GOT3 (cell line): ENCODE measurements around the gene NOL12.

Source experiments
- DNase-seq: peaks from one replicate; lab custom pipeline; 2025; ENCODE audit warnings: mixed read lengths; lab: John Stamatoyannopoulos, UW

NOL12 gene

DNA sequence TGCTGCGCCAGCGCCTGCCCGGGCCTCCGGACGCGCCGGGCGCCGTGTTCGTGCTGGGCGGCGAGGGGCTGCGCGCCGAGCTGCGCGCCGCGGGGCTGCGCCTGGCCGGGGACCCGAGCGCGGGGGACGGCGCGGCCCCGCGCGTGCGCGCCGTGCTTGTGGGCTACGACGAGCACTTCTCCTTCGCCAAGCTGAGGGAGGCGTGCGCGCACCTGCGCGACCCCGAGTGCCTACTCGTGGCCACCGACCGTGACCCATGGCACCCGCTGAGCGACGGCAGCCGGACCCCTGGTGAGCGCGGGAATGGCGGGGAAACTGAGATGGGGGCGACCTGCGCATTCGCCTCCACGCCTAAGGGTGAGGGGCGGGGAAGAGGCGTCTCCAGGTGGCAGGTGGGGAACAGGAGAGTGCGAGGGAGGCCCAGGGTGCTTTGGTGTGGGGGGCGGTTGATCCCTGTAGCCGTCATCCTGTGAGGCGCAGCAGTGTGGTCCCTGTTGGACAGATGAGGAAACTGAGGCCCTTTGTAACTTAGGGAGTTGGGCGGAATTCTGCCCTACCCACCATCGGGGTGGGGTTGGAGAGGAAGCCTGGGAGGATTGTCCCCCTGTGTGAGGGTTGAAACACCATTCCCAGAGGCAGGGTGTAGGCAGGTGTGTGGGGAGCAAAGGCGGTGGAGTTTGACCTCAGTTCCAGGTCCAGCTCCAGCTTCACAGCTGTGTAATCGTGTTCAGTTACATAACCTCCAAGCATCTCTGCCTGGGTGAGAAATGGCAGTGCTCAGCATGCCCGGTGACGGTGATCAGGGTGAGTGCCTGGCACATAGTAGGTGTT lies 26.9 kb upstream of the NOL12 start:
- DNase-seq = no peak

DNA sequence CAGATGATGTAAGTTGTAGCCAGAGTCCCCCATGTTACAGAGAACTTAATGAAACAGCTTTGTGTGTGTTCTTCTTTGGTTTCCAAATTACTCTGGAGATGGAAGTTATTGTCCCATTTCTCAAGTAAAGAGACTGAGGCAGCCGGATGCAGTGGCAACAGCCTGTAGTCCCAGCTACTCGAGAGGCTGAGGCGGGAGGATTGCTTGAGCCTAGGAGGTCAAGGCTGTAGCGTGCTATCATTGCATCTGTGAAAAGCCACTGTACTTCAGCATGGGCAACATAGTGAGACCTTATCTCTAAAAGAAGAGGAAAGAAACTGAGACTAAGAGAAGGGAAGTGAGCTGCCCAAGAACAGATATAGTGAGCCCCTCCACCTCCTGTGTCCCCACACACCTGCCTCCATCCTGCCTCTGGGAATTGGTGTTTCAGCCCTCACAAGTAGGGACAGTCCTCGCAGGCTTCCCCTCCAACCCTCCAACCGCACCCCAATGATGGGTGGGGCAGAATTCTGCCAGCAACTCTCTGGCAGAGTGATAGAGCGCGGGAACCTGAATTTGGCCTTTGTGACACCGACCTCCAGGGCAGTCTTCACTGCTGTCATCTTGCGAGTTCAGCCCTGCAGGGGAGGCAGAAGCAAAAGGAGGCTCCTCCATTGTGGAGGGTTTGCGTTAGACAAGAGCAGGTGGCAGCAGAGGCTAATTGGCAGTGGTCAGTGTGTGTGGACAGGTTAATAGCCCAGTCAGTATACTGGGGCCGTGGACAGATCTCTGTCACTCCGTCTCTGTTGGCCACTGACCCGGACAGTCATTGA lies 26.0 kb upstream of the NOL12 start:
- no peak for DNase-seq

DNA sequence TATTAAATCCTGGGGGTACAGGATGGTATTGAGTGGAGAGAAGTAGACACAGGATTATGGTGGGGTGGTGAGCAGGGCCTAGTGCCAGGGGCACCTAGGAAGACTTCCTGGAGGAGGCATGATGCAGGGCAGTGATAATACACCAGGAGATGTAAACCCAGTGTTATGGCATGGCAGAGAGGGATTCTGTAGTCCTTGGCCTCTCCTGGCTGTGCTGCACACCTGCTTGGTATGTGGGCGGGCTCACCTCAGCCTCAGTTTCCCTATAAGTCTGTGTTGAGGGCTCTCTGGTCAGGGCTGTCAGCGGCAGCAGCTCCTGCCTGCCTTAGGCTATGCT lies 25.5 kb upstream of the NOL12 start:
- DNase-seq = no peak

DNA sequence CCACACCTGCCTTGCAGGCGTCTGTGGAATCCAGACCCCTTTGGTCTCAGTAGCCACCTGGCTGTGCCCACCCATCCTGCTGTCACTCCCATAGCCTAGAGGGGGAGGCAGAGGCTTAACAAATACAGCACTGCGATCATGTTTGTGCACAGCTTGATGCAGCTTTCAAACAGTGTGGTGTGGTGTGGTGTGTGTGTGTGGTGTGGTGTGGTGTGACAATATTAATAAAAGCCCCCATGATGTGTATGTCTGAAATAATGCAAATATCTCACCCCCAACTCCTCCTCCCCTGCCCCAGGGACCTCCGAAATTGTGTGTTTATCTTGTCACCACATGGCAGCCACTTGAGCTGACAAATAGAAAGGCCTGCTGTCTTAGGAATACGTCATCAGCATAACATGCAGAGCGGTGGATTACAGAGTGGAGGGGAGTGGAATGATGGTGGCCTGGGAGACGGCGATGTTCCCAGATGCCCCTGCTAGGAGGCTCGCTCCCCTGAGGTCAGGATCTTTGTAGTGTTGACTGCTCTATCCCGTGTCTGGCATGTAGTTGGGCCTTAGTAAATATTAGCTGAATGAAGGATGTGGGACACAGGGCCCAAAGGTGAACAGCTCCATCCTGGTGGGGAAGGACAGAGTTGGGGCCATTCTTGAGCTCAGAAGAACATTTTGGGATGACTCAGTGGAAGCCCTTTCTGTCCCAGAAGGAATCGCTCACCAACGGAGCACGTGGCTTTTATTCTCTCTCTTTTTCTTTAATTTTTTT lies 24.8 kb upstream of the NOL12 start:
- no peak for DNase-seq

DNA sequence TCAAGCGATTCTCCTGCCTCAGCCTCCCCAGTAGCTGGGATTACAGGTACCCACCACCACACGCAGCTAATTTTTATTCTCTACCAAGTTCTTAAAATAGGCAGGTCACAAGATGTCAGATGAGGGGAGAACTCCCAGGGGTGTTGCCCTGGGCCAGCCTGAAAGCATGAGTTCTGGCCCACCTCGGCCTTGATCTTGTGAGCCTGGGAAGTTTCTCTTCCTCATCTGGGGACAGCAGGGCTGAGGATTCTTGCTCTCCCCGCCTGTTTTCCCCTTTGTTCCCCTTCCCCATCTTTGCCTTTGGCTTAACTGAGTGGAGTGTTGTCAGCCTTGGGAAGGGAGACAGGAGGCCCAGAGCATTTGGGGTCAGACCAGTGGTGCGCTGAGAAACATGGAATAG lies 24.1 kb upstream of the NOL12 start:
- no peak for DNase-seq

DNA sequence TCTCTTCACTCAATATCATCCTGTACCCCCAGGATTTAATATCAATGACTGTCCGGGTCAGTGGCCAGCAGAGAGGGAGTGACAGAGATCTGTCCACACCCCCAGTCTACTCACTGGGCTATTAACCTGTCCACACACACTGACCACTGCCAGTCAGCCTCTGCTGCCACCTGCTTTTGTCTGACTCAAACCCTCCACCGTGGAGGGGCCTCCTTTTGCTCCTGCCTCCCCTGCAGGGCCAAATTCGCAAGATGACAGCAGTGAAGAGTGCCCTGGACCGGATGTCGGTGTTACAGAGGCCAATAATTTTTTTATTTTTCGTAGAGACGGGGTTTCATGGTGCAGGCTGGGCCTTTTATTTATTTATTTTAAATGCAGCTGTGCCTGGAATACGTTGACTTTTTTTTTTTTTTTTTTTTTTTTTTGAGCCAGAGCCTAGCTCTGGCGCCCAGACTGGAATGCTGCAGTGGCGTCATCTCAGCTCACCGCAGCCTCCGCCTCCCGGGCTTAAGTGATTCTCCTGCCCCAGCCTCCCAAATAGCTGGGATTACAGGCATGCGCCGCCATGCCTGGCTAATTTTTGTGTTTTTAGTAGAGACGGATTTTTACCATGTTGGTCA lies 22.5 kb upstream of the NOL12 start:
- DNase-seq = no peak

DNA sequence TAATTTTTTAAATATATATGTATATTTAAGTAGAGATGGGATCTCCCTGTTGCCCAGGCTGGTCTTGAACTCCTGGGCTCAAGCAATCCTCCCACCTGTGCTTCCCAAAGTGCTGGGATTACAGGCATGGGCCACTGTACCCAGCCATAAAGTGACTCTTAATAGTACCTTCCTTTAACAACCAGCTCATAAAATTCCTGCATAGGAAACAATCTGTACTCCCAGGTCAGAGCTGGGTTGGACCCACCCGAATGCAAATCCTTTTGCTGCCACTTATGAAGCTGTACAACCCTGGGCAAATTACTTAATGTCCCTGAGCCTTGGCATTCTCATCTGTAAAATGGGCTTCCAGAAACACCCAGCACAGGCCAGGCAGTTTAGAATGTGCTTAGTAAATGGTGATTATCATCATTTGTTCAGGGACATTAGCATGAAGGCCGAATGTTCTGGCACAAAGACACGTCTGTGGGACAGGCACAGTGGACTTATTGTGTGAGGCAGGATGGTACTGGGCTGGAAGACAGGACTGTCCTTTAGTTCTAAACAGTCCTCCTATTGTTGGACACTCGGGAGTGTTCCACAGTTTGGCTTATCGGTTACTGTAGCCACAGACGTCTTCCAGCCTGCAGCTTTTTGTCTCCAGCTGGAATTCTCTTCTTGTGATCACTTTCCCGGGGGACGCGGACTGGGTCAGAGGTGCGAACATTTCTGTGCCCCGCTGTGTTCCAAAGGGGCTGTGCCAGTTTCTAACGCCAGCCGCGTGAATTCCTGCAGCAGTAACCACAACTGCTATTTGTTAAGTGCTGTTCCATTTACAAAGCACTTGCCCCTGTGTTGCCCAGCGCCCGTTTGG lies 21.7 kb upstream of the NOL12 start:
- no peak for DNase-seq

DNA sequence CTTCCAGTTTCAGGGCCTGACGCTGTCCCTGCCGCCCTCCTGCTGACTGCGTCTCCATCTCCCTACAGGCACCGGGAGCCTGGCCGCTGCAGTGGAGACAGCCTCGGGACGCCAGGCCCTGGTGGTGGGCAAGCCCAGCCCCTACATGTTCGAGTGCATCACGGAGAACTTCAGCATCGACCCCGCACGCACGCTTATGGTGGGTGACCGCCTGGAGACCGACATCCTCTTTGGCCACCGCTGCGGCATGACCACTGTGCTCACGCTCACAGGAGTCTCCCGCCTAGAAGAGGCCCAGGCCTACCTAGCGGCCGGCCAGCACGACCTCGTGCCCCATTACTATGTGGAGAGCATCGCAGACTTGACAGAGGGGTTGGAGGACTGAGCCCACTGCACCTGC lies 20.7 kb upstream of the NOL12 start:
- no peak for DNase-seq

DNA sequence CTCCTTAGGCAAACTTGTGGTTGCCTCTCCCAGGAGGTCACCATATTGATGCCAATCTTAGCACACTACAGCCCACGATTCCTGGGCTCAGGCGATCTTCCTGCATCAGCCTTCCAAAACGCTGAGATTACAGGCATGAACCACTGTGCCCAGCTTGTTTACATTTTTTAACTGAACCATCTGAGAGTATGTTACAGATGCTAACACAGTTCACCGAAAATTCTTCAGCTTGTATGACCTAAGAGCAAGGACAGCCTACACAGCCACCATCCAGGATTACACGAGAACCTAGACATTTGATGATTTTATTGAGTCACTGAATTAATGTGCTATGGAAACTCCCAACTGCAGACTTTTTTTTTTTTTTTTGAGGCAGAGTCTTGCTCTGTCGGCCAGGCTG lies 16.6 kb upstream of the NOL12 start:
- no peak for DNase-seq

DNA sequence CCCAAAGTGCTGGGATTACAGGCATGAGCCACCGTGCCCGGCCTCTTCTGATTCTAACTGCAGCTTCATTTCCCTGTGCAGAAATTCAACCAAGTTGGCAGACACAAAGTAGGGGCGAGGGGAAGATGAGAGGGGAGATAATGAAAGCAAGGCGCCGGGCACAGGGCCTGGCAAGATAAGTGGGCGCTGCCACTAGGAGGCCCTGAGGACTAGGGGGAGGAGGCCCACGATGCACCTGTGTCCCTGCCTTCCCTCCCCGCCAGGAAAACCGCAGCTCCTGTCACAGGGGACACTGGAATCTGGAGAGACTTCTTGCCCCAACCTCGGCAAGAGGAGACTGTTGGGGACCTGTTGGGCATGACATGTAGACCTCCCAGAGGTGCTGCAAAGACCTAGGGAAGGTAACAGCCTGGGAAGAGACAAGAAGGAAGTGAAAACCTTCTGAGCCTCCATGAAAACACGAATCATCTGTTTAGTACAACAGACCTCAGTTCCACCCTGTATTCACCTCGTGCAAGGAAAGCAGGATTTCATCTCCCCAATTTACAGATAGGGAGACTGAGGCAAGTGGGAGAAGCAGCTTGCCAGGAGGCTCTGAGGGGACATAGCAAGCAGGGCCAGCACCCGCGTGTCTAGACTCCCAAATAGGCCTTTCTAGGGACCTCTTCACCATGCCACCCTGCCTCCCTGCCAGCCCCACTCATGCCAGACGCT lies 13.8 kb upstream of the NOL12 start:
- DNase-seq = no peak

DNA sequence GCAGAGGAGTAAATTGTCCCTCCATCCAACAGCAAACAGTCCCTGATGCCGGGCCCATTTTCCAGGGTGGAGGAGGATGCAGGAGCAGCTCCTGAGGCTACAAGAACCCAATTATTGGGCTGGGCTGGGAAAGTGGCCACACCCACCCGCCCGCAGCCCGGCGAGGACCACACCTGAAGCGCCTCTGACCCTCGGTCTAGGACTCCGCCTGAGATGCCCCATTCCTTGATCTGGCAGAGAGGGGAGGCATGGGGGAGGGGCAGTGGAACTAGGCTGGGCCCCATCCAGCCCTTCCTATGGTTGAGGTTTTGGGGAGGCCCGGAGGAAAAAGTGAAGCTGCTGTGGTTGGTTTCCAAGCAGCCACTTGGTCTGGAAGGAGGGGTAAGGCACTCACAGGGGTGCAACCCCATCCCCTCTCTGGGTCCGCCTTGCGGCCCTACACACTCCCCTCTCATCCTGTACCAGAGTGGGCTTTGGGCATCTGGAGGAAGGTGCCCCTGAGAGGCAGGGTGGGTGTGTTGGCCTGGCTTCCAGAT lies 13.2 kb upstream of the NOL12 start:
- no peak for DNase-seq

DNA sequence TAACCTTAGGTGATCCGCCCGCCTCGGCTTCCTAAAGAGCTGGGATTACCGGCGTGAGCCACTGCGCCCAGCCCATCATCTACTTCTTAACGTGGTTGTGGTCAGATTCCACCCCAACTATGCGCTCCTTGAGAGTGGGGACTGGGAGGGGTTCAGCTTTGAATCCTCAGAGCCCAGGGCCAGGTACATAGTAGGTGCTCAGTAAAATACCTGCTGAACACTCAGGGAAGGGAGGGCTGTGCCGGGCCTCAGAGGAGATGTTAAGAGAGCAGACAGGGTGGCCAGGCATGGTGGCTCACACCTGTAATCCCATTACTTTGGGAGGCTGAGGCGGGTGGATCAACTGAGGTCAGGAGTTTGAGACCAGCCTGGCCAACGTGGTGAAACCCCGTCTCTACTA lies 11.9 kb upstream of the NOL12 start:
- no peak for DNase-seq

DNA sequence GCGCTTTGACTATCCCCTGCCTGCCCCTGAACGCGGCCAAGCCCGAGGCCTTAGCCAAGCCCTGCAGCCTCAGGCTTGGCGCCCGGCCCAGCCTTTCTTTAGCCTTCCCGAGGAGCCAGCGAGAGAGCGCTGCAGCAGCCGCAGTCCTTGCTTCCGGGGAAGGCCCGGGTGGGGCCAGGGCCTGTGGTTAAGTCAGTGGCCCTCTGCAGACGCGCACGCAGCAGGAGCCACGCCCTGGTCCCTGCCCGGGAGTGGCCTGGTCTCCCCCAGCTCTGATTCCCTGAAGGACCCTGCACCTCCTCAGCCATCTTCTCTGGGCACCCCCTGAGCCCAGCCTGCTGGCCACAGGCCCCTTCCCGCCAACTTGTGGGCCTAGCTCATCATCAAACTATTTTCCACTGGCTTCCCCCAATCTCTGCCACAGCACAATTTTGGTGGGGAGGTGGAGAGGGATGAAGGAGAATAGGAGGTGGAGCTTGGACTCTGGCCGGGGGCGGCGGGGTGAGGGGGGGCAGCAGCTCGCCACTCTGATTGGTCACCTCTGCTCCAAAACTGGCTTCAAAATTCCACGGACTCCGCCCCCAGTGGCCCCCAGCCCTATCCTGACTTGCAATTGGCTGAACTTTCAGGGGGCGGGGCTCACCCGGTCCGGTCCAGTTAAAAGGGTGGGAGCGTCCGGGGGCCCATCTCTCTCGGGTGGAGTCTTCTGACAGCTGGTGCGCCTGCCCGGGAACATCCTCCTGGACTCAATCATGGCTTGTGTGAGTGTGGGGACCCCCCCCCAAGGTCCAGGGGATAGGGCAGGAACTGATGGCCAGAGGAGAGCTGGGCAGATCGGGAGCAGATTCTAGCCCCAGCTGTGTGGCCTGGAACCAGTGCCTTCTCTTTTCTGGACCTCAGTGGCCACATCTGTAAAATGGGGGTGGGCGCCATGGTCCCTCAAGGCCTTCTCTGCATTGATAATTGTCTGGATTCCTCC lies 10.9 kb upstream of the NOL12 start, which contains the start of gene LGALS1:
Gene LGALS1, plus strand, starts transcription at position 686 of the 979 bp plus-strand sequence. Its CDS starts 67 bp downstream, at position 753.
- peak; percentile 97 for DNase-seq

DNA sequence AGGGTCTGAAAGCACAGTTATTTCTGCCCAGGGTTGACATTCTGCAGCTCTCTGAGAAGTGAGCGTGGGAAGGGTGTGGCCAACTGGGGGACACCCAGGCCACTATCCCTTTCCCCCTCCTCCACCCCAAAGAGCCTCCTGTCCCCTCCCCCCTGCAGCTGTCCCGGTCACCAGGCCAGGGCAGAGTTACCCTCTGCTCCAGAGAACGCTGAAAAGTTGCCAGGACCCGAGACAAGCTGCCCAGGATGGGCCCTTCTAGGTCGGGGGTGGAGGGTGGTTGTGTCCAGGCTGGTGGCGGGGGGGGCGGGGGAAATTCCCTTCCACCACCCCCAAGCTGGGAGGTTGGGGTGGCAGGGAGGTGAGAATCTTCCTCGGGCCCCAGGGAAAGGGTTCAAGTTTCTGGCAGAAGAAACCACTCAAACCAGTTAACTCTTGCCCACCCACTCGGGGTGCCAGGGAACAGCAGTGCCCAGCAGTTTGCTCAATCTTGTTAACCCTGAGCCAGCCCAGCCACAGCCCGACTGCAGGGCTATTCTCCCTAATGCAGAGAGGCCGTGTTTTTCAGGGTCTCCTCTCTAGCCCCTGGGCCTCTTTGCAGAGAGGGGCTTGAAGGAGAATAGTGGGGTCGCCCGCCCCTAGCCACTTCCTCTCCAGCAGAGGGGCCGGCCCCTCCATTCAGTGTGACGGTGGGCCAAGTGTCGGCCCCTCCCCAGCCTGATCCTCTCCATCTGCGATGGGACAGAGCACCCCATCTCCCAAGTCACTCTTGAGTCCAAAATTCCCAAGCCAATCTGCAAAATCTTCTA lies 10.0 kb upstream of the NOL12 start:
- DNase-seq = no peak

DNA sequence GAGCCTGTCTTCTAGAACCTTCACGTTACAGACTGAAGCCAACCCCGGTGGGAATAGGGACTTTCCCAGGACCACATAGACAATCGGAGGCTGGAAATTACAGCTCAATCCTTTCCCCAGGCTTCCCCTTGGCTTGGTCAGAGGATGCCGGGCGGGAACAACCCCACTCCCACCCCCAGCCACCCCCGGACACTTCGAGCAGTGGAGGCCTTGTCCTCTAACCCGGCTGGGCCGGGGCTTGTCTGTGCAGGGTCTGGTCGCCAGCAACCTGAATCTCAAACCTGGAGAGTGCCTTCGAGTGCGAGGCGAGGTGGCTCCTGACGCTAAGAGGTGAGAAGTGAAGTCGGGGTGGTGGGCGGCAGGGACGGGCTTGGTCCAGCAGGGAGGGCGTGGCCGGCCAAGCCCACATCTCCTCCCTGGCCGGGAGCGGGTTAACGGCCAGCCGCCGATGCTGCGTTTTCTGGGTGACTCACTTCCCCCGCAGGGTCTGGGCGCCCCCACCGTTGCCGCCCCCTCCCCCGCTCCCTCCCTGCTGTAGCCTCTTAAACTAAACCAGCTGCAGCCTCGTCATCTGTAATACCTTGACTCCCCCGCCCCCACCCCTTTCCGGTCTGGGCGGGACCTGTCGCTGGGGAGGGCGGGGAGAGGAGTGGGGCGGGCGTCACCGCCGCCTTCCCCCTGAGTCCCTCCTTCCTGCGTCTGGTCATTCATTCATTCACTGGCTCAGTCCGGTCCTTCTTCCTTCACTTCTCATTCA lies 9.2 kb upstream of the NOL12 start:
- DNase-seq = peak; percentile 86

DNA sequence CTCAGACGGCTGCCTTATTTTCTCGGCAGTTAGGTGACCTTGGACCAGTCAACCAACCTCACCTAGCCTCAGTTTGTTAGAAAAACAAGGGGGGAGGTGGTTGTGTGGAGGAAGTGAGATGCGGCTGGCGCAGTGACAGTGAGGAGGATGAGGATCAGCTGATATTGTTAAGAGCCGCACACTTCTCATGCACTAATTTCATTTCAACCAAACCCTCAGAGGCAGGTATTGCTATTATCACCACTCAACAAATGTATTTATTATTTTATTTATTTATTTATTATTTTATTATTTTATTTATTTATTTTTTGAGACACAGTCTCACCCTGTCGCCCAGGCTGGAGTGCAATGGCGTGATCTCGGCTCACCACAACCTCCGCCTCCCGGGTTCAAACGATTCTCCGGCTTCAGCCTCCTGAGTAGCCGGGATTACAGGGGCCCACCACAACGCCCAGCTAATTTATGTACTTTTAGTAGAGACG lies 8.6 kb upstream of the NOL12 start:
- no peak for DNase-seq

DNA sequence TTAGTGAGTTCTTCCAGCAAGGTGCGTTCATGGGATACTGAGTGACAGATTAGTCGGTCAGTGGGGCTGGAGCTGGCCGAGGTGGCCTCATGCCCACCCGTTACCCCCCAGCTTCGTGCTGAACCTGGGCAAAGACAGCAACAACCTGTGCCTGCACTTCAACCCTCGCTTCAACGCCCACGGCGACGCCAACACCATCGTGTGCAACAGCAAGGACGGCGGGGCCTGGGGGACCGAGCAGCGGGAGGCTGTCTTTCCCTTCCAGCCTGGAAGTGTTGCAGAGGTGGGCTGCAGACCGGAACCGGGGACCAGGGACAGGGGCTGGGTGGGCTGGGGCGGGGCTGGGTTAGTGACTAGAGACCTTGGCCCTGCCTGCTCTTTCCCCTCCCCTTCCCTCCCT lies 7.8 kb upstream of the NOL12 start:
- no peak for DNase-seq
